Measurements from ENCODE around the gene SOS1. TPM values are rescaled to one million over a fixed set of nuclear protein-coding genes. Genes with fewer than 3 reads are reported as not detected.

Gene SOS1
- total RNA-seq, 1 donor from 2014 or later = 28.5 TPM

DNA sequence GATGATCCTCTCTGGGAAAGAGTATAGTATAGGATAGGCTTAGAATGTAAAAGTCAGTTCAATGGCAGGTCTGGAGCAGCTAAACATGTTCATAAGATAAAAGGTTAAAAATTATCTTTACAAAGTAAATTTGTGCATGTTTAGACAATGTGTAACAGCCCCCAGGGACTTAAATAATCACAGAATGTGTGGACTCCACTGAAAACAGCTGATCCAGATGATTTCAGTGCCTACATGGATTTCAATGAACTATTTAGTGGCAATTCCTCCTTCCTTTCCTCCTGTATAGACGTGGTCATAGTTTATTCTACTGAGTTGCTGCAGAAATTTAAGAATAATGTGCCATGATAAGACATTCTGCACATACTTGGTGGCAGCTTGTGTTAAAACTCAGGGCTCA, 188.3 kb downstream of the SOS1 start:
- TF ChIP-seq, protein P1, sequence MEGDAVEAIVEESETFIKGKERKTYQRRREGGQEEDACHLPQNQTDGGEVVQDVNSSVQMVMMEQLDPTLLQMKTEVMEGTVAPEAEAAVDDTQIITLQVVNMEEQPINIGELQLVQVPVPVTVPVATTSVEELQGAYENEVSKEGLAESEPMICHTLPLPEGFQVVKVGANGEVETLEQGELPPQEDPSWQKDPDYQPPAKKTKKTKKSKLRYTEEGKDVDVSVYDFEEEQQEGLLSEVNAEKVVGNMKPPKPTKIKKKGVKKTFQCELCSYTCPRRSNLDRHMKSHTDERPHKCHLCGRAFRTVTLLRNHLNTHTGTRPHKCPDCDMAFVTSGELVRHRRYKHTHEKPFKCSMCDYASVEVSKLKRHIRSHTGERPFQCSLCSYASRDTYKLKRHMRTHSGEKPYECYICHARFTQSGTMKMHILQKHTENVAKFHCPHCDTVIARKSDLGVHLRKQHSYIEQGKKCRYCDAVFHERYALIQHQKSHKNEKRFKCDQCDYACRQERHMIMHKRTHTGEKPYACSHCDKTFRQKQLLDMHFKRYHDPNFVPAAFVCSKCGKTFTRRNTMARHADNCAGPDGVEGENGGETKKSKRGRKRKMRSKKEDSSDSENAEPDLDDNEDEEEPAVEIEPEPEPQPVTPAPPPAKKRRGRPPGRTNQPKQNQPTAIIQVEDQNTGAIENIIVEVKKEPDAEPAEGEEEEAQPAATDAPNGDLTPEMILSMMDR (IDR thresholded peaks at IDR 0.05) = no peak
- no peak for TF ChIP-seq EZH2phosphoT487 (IDR thresholded peaks at IDR 0.05)
- no peak for TF ChIP-seq EZH2 (IDR thresholded peaks at IDR 0.05)
- H3K36me3 ChIP-seq = no peaks in the 10 kb centered on the region

More for the DNA sequence above, 188.3 kb downstream of the SOS1 start:
- Histone ChIP-seq H3K9ac (no peak overlapping the region), H3K4me1 (no peaks in the 10 kb centered on the region), H3K79me2 (ENCODE audit: low read depth) (no peaks in the 10 kb centered on the region), H4K20me1 (ENCODE audit: low read depth) (no peaks in the 10 kb centered on the region), H3K4me3 (no peak overlapping the region), H3K27ac (no peak overlapping the region), H3K9me3 (ENCODE audit: low read depth) (no peaks in the 10 kb centered on the region), H3K27me3 (no peaks in the 10 kb centered on the region), H2AFZ (replicated peaks) (no peak overlapping the region), H3K4me2 (no peak overlapping the region), H3F3A (ENCODE audit: low read depth) (no peaks in the 10 kb centered on the region)
- Mint-ChIP-seq H3K27me3 (ENCODE audit: insufficient read depth, low read depth) (no peaks in the 10 kb centered on the region), H3K4me3 (no peak overlapping the region), H3K36me3 (no peaks in the 10 kb centered on the region), H3K27ac (no peak overlapping the region), H3K9me3 (no peaks in the 10 kb centered on the region), H3K4me1 (no peaks in the 10 kb centered on the region)
- no peak for DNase-seq (ENCODE audit: low spot score)

Small RNA genes within 50 kb of the gene (small RNA-seq; reads per million reads assigned to genes)
- not detected for gene HSPE1P13
- not detected for gene RF00019
- gene RN7SL96P = not detected
- not detected for gene RNU6-198P

Other genes with a start within 250 kb of the SOS1 start
- 33.3 and 33.9 TPM in 2 replicates for gene DHX57, start 245.1 kb downstream of the SOS1 start, total RNA-seq (ENCODE audit: low replicate concordance)
- 17.4 and 42.9 TPM in 2 replicates for gene MORN2, start 245.1 kb downstream of the SOS1 start, total RNA-seq (ENCODE audit: low replicate concordance)
- 0.19 and 2.5 TPM in 2 replicates for gene ARHGEF33, start 231.2 kb downstream of the SOS1 start, total RNA-seq (ENCODE audit: low replicate concordance)
- not detected in 2 replicates for gene CDKL4, start 122.9 kb upstream of the SOS1 start, total RNA-seq (ENCODE audit: low replicate concordance)

Data from neural progenitor cell (in vitro differentiated cells).